Aorta (tissue), 5 donors: ENCODE data around the gene SLC2A6. TPM values are rescaled to one million over a fixed set of nuclear protein-coding genes. Genes with fewer than 3 reads are reported as not detected.

Source experiments
- ATAC-seq: fragments of 200-7000 bp; cut with Tn5 transposase; one replicate; pipeline ENCODE4 v1.9.1; 2022; ENCODE audit warnings: moderate library complexity; ENCODE audit not compliant: low FRiP score
- DNase-seq, 2 donors: peaks; one replicate each; pipeline ENCODE4 v3.0.0-alpha.2; 2020
- H3K27ac ChIP-seq, 2 donors: one replicate each; pipeline ENCODE4 v1.5.1; 2013; ENCODE audit warnings: low read length in 2 of 2, mild to moderate bottlenecking in 2 of 2, moderate library complexity in 2 of 2, control low read depth in 1 of 2, inconsistent platforms in 1 of 2, low read depth in 1 of 2
- H3K27me3 ChIP-seq, 2 donors: one replicate each; pipeline ENCODE4 v1.6.1; 2013; ENCODE audit warnings: control low read depth in 1 of 2, low read length in 1 of 2, mild to moderate bottlenecking in 1 of 2, moderate library complexity in 1 of 2; ENCODE audit not compliant: insufficient read depth in 2 of 2, control insufficient read depth in 1 of 2
- H3K36me3 ChIP-seq, 2 donors: one replicate each; pipeline ENCODE4 v1.6.1; 2013; ENCODE audit warnings: control low read depth in 1 of 2, low read length in 1 of 2, mild to moderate bottlenecking in 1 of 2; ENCODE audit not compliant: insufficient read depth in 2 of 2, control insufficient read depth in 1 of 2
- H3K4me1 ChIP-seq, 2 donors: one replicate each; pipeline ENCODE4 v1.6.1; 2013; ENCODE audit warnings: low read length in 2 of 2, control low read depth in 1 of 2, mild to moderate bottlenecking in 1 of 2, moderate library complexity in 1 of 2; ENCODE audit not compliant: insufficient read depth in 2 of 2, control insufficient read depth in 1 of 2
- H3K4me3 ChIP-seq, 2 donors: one replicate each; pipeline ENCODE4 v1.5.1; 2013; ENCODE audit warnings: low read length in 2 of 2, control low read depth in 1 of 2, mild to moderate bottlenecking in 1 of 2
- H3K9me3 ChIP-seq: one replicate; pipeline ENCODE4 v1.6.1; 2013; ENCODE audit warnings: mild to moderate bottlenecking, low read length; ENCODE audit not compliant: control insufficient read depth
- WGBS, 2 donors: extraction: QIAGEN DNeasy Blood & Tissue Kit; methylation state at CpG; one replicate each; pipeline ENCODE4 v1.1.7; 2013; 5-methylcytosine and 5-hydroxymethylcytosine counted together
- intact Hi-C, 2 donors: fragments of 100-400 bp; cut with DNase I; formaldehyde crosslinking; loops; one replicate each; pipeline versions ENCODE4 v1.14.2 to v1.15.0; 2022
- polyA plus RNA-seq, 2 donors: library from polyadenylated mRNA; stranded (reverse); fragments of 200-250 nt; gene quantifications; one replicate each; pipeline ENCODE4 v1.2.3, GENCODE V29; 2013
- total RNA-seq, 2 donors: library from RNA; stranded (reverse); fragmentation: NEBNext Ultra II Directional; extraction: Animal tissue kit (Norgen Biotek cat#: 25700); gene quantifications; one replicate each; pipeline ENCODE4 v1.2.1, GENCODE V29; 2021
- donor health status: healthy with polysubstance abuse.
- donor health status: Bipolar disorder and iron deficiency.
- donor health status: DM: no; HTN: no; CAD: no.
- donor health status: DM: no; HTN: no; CAD: no.
- donor health status: DM: yes; HTN: yes; CAD: no.

SLC2A6 gene
- total and polyA plus RNA-seq, 4 donors: 1.5 to 5.8 (median 2.9) TPM

DNA sequence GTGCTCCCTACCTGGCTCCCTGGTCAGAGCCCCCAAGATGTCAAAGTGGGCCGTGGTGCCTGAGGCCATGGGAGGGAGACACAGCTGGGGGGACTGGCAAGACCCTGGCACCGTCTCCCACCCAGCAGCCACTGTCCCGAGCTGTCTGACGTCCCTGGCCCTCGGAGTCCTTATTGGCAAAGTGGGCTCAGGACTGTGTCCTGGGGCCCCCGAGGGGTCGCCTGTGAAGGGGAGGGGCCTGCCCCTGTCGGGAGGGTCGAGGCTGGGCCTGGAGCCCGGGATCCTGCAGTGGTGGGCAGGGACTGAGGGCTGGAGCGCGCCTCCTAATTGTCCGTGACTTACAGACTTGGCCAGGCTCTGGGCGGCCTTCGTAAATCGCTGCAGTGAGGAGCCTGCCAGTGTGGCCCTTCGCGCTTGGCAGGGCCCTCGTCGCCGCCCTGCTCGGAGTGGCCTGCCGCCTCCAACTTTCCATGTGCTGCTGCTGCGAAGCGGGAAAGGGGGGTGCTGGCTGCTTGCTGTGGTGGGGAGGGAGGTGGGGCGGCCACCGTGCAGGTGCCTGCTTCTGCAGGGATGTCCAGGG lies 32.1 kb upstream of the SLC2A6 start:
- no peak overlapping the region for H3K27ac ChIP-seq
- intact Hi-C loops: no loop called here
- H3K4me3 ChIP-seq: no peak overlapping the region
- DNase-seq: no peak
- no peak for ATAC-seq
- no peaks in the 10 kb centered on the region for H3K27me3 ChIP-seq
- H3K36me3 ChIP-seq: no peaks in the 10 kb centered on the region
- WGBS, 2 donors: 89 to 92% methylated on average over 27 of the region's 27 CpGs
- H3K4me1 ChIP-seq: no peaks in the 10 kb centered on the region
- no peaks in the 10 kb centered on the region for H3K9me3 ChIP-seq

DNA sequence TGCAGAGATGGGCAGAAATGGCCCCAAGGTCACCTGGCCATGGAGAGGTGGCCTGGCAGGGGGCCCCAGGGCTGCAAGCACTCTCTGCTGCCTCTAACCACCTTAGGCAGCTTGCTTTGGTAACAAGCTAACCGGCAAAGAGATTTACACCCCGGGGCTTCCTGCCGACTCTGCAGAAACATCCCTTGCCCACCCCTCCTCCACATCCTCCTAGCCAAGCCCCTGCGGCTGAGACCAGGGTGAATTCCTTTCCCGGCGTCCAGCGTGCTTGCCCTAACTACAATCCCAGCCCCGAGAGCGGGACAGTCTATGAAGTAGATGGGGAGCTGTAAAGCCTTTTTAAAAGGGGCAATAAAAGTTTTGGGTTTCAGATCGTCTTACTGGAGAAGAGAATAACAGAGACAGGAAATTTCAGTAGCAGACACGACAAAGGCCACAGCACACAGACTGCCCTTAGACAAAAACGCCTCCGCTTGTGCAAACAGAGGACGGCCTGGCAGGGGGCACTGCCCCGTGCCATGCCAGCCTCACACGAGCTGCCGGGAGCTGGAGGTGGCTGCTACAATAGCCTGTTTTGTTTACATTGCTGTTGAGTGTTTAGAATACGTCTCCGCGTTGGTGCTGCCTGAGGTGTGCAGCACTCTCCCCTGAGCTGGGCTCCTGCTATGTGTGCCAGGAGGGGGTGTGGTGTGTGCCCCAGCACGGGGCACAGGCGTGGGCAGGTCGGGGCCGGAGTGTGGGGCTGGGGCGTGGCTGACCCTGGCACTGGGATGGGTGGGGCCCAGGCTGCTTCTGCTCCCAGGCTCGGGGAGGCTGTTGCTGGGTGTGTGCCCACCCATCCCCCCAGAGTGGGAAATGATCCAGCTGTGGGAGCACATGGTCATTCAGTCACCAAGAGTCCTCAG lies 30.5 kb upstream of the SLC2A6 start:
- DNase-seq: no peak
- Histone ChIP-seq H3K27me3 (no peaks in the 10 kb centered on the region), H3K4me3 (no peak overlapping the region), H3K36me3 (no peaks in the 10 kb centered on the region), H3K9me3 (no peaks in the 10 kb centered on the region), H3K27ac (no peak overlapping the region), H3K4me1 (no peaks in the 10 kb centered on the region)
- ATAC-seq: no peak
- intact Hi-C loops: no loop called here
- 4 to 6% methylated on average over 26 of the region's 26 CpGs for WGBS, 2 donors

- DNase-seq (no peak), ATAC-seq (no peak)
- Histone ChIP-seq H3K9me3 (no peaks in the 10 kb centered on the region), H3K36me3 (no peaks in the 10 kb centered on the region), H3K27me3 (no peaks in the 10 kb centered on the region), H3K27ac (no peak overlapping the region), H3K4me1 (no peaks in the 10 kb centered on the region), H3K4me3 (no peak overlapping the region)
- WGBS, 2 donors: 90 to 91% methylated on average over 8 of the region's 8 CpGs
- intact Hi-C loops: no loop called here
Observed at GRCh38 chr9:133508046-133508445, 29.1 kb upstream of the SLC2A6 start.

DNA sequence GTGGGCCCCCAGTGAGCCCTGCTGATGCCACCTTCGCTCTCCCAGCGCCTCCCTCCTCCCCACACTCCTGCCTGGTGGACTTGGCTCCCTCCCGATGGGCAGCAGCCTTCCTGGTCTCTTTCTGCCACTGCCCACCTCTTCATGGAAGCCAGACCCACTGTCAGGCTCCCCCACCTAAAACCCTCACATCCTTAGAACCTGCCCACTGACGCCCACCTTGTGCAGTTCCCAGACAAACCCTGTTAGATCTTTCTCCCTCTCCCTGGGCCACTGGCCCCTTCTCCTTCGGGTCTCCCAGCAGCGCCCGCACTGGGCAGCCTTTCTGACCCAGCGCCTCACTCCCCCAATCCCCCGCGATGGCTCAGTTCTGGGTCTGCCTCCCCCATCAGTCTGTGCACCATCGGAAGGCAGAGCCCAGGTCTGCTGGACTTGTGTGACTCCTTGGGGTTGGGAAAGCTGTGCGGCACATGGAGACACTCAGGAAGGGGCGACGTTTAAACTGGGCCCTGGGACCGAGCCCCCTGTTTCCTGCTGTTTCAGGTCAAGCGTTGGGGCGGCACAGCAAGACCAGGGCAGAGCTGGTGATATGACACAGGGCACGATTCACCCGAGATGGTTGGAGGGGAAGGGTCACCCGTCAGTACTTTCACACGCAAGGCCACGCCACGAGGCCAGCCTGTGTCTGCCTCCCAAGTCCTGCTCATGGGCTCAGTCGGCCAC lies 28.5 kb upstream of the SLC2A6 start:
- Histone ChIP-seq H3K9me3 (no peaks in the 10 kb centered on the region), H3K36me3 (no peaks in the 10 kb centered on the region), H3K4me3 (no peak overlapping the region), H3K4me1 (no peaks in the 10 kb centered on the region), H3K27me3 (no peaks in the 10 kb centered on the region), H3K27ac (no peak overlapping the region)
- ATAC-seq: no peak
- intact Hi-C loops: no loop called here
- no peak for DNase-seq
- 95% methylated on average over 24 of the region's 24 CpGs for WGBS, 2 donors

GRCh38 chr9:133506653-133507038 lies 27.7 kb upstream of the SLC2A6 start:
- Histone ChIP-seq H3K9me3 (peaks cover 1% of the 10 kb centered on the region), H3K4me3 (no peak overlapping the region), H3K27me3 (no peaks in the 10 kb centered on the region), H3K36me3 (no peaks in the 10 kb centered on the region), H3K27ac (no peak overlapping the region), H3K4me1 (no peaks in the 10 kb centered on the region)
- ATAC-seq (peak; percentile 66), DNase-seq (peak; percentile 81 to 91)
- 81 to 82% methylated on average over 18 of the region's 18 CpGs for WGBS, 2 donors
- intact Hi-C loops: no loop called here

DNA sequence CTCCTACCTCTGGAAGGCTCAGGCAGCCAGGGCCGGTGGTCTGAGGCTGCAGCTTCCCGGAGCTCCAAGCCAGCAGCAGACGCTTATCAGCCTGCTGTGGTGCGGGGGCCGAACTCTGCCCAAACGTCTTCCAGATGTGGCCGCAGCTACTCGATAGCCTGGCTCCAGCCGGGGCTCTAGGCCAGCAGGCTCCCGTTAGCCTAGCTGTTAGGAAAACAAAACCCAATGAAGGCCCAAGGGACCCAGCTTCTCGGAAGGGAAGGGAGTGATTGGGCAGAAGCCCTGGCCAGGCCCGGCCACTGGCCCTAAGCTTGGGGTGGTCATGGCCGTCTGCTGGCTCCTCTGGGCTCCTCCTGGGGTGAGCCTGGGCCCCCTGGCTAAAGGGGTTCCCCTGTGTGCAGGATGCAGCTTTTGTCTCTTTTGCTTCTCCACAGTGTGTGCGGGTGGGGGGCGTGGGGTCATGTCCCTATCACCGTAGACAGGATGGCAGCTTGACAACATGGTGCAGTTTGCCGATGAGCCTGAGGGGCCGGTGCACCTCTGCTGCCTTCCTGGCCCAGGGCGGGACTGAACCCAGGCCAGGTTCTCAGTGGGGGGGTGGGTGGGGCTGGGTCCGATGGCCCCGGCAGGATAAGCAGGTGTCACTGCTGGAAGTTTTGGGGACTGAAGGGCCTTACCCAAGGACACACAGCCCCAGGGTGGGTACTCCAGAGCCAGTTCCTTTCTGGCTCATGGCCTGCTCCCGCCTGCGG lies 27.2 kb upstream of the SLC2A6 start:
- Histone ChIP-seq H3K27me3 (no peaks in the 10 kb centered on the region), H3K36me3 (no peaks in the 10 kb centered on the region), H3K4me3 (no peak overlapping the region), H3K9me3 (peaks cover 5% of the 10 kb centered on the region), H3K27ac (no peak overlapping the region), H3K4me1 (no peaks in the 10 kb centered on the region)
- ATAC-seq (peak; percentile 70), DNase-seq (peak; percentile 88)
- intact Hi-C loops: no loop called here
- WGBS, 2 donors: 40 to 41% methylated on average over 23 of the region's 23 CpGs

DNA sequence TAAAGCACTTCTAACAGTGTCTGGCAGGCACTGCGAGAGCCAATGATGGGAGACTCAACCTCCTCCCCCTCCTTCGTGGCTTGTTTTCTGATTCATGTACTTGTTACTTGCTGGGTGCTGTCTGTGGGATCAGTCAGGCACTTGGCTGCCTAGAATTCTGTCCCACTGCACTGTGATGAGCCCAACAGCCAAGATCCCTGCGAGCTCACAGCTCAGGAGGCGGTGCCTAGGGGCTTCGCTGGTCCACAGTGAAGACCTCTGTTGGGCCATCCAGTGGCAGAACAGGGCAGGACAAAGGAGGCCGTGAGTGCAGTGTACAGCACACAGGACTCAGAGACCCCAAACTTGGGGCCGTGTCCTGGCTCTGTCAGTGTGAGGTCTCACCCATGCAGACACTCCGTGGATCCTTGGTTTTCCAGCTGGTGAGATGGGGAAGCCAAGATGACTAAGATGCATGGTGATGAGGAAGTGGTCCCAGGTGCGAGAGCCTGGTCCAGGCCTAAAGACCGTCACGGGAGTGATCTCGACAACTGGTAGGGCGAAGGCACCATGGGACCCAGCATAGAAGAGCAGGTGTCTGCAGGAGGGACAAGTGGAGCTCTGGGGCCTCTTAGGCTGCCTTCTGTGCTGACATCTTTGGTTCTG lies 26.4 kb upstream of the SLC2A6 start:
- WGBS, 2 donors: 86 to 88% methylated on average over 13 of the region's 13 CpGs
- H3K36me3 ChIP-seq: no peaks in the 10 kb centered on the region
- DNase-seq (no peak), ATAC-seq (peak; percentile 8)
- no peaks in the 10 kb centered on the region for H3K27me3 ChIP-seq
- no peak overlapping the region for H3K27ac ChIP-seq
- no peaks in the 10 kb centered on the region for H3K4me1 ChIP-seq
- no peak overlapping the region for H3K4me3 ChIP-seq
- H3K9me3 ChIP-seq: peaks cover 5% of the 10 kb centered on the region
- intact Hi-C loops: no loop called here

GRCh38 chr9:133502112-133502511 lies 23.2 kb upstream of the SLC2A6 start:
- Histone ChIP-seq H3K36me3 (no peaks in the 10 kb centered on the region), H3K4me1 (no peaks in the 10 kb centered on the region), H3K27me3 (no peaks in the 10 kb centered on the region), H3K27ac (no peak overlapping the region), H3K4me3 (no peak overlapping the region), H3K9me3 (peaks cover 5% of the 10 kb centered on the region)
- 99 to 100% methylated on average over 1 of the region's 1 CpG for WGBS, 2 donors
- no peak for DNase-seq
- ATAC-seq: no peak
- intact Hi-C loops: no loop called here
